HL-60/S4 treated with retinoic acid at 250 ng/mL for 4 days and 3 days (cell line): Measurements from ENCODE around the gene CDK19.

Experiments used
- in situ Hi-C: fragments of 300-500 bp; cut with MboI; formaldehyde crosslinking; loops from 2 replicates; pipeline ENCODE4 v1.7.0; 2022; ENCODE audit warnings: low sequenced_read_pairs

The CDK19 gene

DNA sequence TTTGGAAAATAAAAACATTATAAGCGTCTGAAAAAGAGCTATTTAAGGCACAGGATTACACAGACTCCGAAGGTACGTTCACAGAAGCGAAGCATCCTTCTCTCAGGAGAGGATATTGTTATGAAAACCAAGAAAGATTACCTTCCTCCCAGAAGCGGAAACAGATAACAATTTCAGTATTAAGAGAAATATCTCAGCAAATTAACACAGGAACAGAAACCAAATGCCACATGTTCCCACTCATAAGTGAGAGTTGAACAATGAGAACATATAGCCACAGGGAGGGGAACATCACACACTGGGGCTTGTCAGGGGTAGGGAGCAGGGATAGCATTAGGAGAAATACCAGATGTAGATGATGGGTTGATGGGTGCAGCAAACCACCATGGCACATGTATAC, 109.7 kb downstream of the CDK19 start:
- in situ Hi-C loops = no loop called here

DNA sequence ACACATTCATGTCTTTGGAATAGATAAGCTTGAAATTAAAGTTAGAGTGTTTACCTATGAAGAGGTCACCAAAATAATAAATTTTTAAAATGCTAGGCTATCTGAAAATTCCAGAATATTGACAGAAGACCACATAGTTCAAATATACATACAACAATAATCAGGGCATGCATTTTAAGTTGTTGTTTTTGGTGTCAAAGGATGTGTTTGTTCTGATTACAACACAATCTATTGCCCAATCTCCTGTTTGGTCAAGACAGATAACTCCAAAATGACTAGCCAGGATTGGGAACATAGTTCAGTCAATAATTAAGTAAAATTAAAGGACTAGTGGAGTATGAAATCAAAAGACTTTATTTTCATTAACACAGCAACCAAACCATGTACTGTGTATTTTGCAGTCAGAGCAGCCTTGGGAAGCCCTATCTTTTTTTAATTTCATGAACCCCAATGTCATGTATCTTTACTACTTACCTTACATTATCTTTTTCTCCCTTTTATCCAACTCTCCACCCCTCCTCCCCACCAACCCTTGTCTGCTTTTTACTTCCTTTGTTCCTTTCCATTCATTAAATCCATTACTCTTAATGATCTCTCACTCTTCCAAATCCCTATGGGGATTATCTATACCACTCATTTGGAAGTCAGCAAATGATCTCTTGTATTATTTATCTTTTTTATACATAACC, 111.2 kb downstream of the CDK19 start:
- in situ Hi-C loops = no loop called here

- in situ Hi-C loops = no loop called here
These were observed 112.0 kb downstream of the CDK19 start for GRCh38 chr6:110703010-110703905.

DNA sequence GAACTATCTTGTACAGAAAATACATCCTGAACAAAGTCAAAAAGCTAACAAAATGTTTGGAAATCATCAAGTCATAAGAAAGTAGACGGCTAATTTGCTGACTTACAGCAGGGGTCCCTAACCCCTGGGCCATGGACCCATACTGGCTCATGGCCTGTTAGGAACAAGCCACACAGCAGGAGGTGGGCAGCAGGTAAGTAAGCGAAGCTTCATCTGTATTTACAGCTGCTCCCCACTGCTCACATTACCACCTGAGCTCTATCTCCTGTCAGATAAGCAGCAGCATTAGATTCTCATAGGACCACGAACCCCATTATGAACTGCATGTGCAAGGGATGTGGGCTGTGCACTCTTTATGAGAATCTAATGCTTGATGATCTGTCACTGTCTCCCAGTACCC, 115.5 kb downstream of the CDK19 start:
- in situ Hi-C loops = no loop called here

GRCh38 chr6:110693994-110694393, 121.3 kb downstream of the CDK19 start:
- in situ Hi-C loops = no loop called here

- in situ Hi-C loops = no loop called here
These were observed 122.0 kb downstream of the CDK19 start for GRCh38 chr6:110693296-110693695.

- in situ Hi-C loops = no loop called here
These were observed 124.4 kb downstream of the CDK19 start for GRCh38 chr6:110690916-110691315.

DNA sequence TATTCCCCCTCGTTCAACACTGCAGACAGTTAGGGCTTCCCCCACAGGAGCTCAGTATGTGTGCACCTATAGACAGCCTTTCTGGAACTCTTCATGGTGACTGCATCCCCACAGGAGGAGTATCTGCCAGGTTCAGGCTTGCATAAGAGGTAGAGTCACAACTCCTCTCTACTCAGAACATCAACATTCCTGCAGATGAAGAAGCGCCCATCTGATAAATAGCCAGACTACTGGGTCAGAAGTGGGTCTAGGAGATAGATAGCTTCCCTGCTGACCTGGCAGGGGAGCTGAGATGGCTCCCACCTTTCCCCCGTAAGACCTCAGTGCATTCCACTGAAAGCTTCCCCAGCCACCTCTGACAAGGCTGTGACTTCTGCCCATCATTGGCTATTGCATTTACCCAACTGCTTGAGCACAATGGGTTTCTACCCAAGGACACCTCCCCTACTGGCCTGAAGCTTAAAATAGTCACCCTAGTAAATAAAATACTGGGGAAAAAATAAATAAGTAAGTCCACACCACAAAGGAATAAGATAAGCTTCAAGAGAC, 125.1 kb downstream of the CDK19 start:
- in situ Hi-C loops = no loop called here

GRCh38 chr6:110689275-110689935, 125.9 kb downstream of the CDK19 start:
- in situ Hi-C loops = loop anchor here (10.0 kb wide), 1 partner anchor 195 kb away; no protein-coding TSS in a partner anchor

DNA sequence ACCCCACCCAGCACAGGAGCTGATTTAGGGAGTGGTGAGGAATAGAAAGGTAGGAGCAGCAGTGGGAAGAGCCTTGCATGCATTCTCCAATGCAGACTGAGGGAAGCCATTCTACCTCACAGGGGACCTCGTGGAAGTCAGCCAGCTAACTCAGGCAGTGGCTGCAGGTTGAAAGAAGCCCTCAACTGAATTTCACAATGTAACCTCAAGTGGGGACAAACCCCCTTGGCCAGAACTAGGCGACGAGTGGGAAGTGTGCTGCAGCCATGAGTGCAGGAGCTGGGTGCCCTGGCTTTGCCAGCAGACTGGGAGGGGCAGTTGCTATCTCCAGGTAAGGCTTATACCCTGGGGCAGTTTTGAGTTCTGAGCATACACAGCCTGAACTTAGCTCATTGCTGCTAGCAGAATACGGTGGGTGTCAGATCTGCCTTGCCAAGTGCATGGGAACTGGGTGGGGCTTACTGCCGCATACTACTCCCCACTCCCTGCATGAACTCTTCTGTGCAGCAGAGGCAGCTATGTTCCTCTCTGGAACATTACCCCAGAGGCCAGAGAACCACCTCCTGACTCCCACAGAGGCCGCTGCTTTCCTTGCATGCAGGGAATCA, 126.5 kb downstream of the CDK19 start:
- in situ Hi-C loops = loop anchor here (10.0 kb wide), 1 partner anchor 196 kb away; no protein-coding TSS in a partner anchor

GRCh38 chr6:110687326-110687725, 127.9 kb downstream of the CDK19 start:
- in situ Hi-C loops = loop anchor here (10.0 kb wide), 1 partner anchor 197 kb away; no protein-coding TSS in a partner anchor

DNA sequence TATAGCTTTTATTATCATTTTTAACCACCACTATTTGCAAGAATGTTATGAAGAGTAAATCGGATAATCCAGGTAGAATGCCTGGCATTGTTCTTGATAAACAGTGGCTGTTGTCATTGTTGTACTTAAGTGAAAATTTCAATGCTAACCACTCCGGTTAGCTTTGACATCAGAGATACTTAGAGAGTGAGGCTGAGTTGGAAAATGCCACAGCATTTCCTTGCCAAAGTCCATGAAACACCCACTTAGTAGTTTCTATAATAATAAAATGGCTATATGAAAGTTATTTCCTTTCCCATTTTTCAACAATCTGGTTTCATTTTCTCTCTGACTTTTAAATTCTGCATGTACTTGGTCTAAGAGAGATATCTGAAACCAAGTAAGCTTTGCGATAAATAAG, 132.0 kb downstream of the CDK19 start:
- in situ Hi-C loops = loop anchor here (10.0 kb wide), 1 partner anchor 202 kb away; no protein-coding TSS in a partner anchor

DNA sequence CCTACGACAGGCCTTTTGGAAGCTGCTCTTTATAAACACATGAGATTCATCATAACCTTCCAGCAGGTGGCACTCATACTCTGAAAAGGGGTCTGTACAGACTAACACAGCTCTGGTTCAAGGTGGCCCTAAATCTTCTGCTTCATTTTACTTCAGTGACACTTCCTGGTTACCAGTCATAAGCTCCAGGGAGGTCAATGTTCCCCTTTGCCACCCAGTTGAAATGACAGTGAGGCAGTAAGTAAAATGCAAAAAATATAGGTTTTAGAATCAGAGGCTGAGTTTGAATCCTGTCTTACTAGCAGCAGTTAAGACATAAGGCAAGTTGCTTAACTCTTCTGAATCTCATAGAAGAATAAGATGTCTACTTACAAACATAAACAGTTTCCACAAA, 132.8 kb downstream of the CDK19 start:
- in situ Hi-C loops = loop anchor here (10.0 kb wide), 1 partner anchor 202 kb away; no protein-coding TSS in a partner anchor

GRCh38 chr6:110681543-110682459, 133.5 kb downstream of the CDK19 start:
- in situ Hi-C loops = loop anchor here (10.0 kb wide), 1 partner anchor 203 kb away; no protein-coding TSS in a partner anchor

GRCh38 chr6:110676396-110676795, 138.9 kb downstream of the CDK19 start:
- in situ Hi-C loops = loop anchor here (10.0 kb wide), 1 partner anchor 278 kb away; the partner anchor contains the start of gene GTF3C6

GRCh38 chr6:110674096-110674495, 141.2 kb downstream of the CDK19 start:
- in situ Hi-C loops = loop anchor here (10.0 kb wide), 1 partner anchor 281 kb away; the partner anchor contains the start of gene GTF3C6

DNA sequence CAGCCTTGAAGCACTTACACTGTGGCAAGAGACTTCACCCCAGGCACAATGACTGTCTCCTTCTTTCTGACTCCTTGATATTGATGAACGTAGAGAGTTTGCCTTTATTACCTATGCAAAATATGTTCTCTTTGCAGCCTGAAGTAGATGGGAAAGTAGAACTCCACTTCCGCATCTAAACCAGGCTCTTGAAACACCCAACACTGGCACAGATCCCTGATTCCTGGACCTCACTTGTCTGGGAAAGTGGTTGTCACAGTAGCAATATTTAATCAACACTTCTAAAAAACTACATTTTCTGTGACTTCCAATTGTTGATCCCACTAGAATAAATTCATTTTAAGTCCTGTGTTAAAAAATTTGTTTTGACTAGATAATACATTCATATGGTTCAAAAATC, 143.1 kb downstream of the CDK19 start:
- in situ Hi-C loops = loop anchor here (10.0 kb wide), 1 partner anchor 283 kb away; the partner anchor contains the start of gene GTF3C6

DNA sequence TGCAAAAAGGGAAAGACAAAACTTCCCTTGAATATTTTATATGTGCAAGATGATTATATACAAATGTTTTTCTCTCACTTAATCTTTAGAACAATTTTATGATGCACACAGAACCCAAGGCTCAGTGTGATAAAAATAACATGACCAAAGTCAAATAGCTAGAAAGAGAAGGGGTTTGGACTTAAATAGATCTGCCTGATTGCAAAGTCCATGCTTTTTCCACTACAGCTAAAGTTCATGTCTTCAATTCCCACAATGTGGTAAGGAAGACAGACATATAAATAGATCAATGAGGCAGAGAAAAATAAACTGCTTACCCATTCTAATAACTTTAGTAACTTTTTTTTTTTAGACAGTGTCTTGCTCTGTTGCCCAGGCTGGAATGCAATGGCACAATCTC, 143.8 kb downstream of the CDK19 start:
- in situ Hi-C loops = loop anchor here (10.0 kb wide), 1 partner anchor 283 kb away; the partner anchor contains the start of gene GTF3C6

DNA sequence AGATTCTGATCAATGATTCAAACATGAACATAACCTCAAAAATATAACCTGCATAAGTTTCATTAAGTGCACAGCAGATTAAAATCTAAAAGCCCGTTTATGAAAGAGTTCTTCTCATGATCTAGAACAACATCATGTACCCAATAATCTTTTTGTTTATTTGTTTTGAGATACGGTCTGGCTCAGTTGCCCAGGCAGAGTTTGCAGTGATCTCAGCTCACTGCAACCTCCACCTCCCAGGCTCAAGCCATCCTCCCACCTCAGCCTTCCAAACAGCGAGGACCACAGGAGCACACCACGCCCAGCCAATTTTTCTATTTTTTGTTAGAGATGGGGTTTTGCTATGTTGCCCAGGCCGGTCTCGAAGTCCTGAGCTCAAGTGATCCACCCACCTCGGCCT, 149.7 kb downstream of the CDK19 start:
- in situ Hi-C loops = no loop called here
